GM19463 (cell line): ENCODE measurements around the gene OPCML.

ENCODE experiments used
- ATAC-seq: cut with Tn5 transposase; IDR thresholded peaks from one replicate; pipeline ENCODE4 v1.9.1; 2021; ENCODE audit warnings: mild to moderate bottlenecking, moderate library complexity; ENCODE audit not compliant: unreplicated experiment

OPCML gene

DNA sequence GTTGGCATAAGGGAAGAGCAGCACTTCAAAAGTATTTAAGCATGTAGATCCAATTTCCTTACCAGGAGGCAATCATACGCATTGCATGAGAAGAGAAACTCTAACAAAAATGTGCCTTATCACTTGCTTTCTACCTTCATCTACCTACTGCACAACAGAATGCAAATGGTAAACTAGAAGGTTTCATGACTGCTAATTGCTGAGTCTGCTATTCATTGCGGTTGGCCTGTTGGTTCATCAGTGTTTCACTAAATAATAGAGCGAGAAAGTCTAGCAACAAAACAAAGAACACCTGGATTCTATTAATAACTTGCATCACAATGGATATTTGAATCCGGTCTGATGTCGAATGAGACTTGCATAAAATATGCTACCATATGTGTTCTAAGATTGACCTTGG lies 229.0 kb downstream of the OPCML start:
- no peak for ATAC-seq

DNA sequence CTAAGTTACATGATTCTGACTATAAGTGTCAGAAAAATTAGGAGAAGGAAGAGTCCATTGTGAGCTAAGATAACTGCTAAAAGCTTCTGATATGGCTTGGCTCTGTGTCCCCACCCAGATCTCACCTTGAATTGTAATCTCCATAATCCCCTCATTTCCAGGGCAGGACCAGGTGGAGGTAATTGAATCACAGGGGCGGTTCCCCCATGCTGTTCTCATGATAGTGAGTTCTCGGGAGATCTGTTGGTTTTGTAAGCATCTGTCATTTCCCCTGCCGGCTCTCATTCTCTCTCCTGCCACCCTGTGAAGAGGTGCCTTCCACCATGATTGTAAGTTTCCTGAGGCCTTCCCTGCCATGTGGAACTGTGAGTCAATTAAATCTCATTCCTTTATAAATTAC lies 230.2 kb downstream of the OPCML start:
- ATAC-seq, result no peak

- no peak for ATAC-seq
Measured at GRCh38 chr11:133300666-133301065, 231.6 kb downstream of the OPCML start.

DNA sequence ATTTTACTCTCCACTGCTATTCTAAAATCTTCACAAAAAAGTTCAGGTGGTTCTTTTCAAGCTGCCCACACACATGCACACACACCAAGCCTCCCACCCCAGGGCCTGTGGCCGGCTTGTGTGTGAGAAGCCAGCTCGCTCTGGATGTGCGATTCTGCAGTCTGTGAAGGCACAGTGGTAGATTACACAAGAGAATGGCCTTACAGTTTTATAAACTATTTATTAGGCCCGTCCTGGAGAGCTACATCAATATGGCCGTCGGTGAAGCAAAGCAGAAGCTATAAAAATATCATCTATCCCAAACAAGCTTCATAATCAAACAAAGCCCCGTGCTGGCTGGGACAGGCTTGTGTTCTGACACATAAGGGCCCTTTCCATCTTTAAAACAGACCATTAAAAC lies 240.5 kb downstream of the OPCML start:
- no peak for ATAC-seq

DNA sequence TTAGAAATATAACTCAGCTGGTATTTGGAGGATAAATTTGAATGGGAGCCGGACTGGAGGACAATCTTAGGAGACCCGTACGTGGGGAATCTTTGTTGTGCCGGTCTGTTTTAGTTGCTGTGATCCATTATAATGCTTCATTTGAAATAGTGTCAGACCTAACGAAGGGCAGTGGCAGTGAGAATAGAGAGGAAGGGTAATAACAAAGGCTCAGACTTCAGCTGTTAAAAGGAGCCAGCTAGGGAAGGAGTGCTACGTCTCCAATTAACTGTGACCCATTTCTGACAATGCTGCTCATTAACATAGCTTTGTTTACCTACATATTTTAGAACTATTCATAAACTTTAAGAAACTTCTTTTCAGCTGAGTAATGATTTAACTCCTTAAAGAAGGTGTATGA lies 246.9 kb downstream of the OPCML start:
- ATAC-seq, result no peak

DNA sequence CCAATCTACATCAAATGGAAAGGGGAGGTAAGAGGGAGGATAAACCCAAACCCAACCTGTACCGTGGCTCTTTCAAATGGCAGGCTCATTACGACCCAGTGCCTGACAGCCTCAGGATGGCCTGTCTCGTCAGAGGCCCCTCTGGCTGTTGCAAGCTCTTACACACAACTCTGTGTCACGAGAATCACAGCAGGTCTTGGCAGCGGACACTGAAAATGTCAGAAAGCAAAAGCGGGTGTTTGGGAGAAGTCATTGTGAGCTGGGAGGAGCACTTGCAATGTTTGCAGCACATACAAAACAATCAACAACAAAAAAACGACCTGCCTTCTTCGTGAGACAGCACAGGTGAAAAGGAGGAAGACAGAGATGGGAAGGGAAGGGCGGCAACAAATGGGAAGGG lies 248.1 kb downstream of the OPCML start:
- no peak for ATAC-seq

GRCh38 chr11:133277886-133278285 lies 254.4 kb downstream of the OPCML start:
- no peak for ATAC-seq

DNA sequence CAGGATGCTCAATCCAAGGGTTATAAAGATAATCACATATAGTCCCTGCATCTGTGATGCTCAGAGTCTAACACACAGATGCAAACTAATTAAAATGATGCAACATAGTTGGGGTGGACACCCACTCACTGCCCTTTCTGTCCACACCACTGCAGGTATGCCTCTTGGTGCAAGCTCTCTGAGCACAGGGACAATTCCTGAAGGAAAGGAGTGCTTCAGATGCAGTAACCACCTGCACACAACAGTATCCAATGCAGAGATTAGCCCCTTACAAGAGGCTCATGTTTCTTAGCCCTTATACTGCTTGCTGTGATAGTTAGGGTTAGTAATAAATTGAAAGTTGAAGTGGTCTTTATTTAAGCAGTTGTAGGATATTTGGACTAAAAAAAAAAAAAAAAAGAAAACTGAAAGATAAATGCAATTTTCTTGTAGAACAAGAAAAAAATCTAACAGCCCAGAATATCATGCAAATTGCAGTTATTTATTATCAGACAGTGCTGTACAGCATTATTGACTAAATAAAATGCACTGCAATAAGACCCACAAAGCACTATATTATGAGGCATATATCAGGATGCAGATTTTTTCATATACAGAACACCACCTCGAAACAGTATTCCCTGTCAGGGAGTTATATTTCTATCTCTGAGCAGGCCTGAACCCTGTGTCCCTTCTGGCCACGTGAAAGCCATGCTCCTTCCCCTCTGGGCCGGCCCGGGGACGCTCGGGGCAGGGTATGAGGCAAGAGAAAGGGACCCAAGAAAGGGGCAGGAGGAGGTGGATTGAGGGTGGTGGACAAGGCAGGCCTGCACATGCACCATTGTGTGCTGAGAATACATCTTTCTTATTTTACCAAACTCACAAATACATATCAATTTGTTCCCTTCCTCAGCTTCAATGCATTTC lies 260.2 kb downstream of the OPCML start:
- ATAC-seq, result no peak

- no peak for ATAC-seq
Measured at GRCh38 chr11:133271206-133271605, 261.1 kb downstream of the OPCML start.

GRCh38 chr11:133269267-133269666 lies 263.0 kb downstream of the OPCML start:
- peak; percentile 96 for ATAC-seq

- no peak for ATAC-seq
Measured at GRCh38 chr11:133266986-133267385, 265.3 kb downstream of the OPCML start.

DNA sequence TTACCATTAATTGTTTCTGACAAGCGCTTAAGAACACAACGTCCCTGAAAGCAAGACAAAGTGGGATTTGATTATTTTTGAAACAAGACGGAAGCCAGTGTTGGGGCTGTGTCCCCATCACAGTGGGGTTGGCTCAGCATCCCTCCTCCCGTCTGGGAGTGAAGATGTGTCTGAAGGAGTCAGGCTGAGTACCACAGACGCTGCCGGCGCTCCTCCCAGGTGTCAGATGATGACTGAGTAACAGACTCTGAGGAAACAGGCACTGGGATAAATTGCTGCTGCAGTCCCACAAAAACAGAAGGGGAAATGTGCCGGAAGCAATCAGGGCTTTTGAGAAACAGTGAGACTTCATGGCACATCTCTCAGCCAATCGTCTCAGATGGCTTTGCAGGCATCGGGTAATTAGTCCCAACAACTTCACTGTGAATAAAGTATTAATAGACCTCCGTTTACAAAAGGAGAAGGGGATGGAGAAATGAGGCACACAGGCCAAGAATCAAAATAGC lies 266.7 kb downstream of the OPCML start:
- no peak for ATAC-seq

DNA sequence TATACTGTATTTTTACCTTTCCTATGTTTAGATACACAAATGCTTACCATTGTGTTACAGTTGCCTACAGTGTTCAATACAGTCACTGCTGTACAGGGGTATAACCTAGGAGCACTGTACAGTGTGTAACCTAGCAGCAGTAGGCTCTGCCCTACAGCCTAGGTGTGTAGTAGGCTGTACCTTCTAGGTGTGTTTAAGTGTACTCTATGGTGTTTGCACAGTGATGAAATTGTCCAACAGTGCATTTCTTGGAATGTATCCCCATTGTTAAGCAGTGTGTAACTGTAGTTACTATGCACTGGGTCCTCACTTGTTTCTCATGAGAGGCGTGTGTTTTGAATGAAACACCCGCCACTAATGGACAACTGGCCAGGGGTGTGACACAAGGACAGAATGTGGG lies 269.0 kb downstream of the OPCML start:
- no peak for ATAC-seq

- no peak for ATAC-seq
Measured at GRCh38 chr11:133258751-133259150, 273.6 kb downstream of the OPCML start.

DNA sequence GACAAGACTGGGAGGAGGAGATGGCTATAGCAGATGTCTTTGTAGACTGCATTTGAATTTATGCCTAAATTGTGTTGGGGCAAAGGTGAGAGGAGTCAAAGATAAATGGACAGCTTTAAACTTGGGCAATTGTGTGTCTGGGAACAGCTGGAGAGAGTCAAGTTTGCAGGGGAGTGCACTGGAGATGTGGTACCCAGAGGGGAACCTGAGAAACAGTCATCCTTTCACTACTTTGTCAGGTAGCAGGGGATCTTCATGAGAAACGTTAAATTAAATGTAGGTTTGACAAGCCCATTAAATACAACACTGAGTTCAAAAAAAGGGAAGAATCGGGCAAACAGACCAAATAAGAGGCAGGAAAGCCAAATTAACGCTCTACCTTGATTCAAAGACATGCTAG lies 277.7 kb downstream of the OPCML start:
- ATAC-seq, result no peak

- no peak for ATAC-seq
Measured at GRCh38 chr11:133253570-133253969, 278.7 kb downstream of the OPCML start.

DNA sequence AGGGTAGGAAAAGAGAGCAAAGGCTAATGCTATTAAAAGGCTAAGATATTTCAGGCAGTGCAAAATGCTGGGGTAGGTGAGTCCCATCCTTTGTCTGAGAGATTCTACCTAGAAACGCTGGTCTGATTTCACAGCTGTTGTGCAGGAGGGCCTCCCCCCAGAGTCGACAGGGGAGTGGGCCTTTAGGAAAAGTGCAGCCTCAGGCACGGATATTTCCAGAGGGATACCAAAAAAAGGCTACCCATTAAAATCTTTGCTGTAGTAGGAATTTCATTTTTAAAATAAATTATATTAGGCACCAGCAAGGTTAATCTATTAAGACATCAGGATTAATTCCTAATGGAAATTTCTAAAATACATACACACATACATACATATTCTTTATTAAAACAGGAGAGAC lies 280.5 kb downstream of the OPCML start:
- ATAC-seq, result no peak

DNA sequence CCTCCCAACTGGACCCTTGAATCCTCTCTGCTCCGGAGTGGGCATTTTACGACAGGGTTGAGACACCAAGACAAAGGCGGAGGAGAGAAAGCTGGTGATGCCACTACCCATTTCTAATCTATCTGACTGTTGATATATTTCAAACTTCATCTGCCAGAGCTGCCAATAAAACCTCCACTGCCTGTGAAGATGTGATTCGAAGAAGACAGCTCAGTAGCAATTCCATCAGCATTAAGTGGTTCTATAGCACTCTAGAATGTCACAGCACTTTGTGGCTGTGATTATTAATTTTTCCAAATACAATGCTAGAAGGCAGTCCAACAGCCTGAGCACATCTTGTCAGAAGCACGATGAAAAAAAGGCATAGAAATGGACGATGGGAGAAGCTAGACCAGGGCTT lies 282.8 kb downstream of the OPCML start:
- ATAC-seq, result no peak

- no peak for ATAC-seq
Measured at GRCh38 chr11:133249065-133249464, 283.2 kb downstream of the OPCML start.

DNA sequence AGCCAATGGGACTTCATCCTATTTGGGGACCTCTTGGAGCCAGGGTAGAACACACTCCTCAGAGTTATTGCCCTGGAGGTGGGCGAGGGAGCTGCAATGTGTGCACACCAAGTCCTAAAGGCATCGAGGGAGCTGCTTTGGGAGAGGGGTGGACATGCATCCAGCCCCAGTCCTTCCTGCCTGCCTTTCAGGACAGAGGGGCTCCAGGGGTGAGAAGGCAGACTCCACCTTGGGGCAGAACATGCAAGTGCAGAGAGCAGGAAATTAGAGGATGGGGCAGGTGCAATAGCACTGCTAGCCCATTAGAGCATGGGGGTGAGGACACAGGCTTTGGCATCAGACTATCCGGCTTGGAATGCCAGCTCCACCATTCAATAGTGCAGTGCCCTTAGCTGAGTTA lies 288.5 kb downstream of the OPCML start:
- no peak for ATAC-seq

DNA sequence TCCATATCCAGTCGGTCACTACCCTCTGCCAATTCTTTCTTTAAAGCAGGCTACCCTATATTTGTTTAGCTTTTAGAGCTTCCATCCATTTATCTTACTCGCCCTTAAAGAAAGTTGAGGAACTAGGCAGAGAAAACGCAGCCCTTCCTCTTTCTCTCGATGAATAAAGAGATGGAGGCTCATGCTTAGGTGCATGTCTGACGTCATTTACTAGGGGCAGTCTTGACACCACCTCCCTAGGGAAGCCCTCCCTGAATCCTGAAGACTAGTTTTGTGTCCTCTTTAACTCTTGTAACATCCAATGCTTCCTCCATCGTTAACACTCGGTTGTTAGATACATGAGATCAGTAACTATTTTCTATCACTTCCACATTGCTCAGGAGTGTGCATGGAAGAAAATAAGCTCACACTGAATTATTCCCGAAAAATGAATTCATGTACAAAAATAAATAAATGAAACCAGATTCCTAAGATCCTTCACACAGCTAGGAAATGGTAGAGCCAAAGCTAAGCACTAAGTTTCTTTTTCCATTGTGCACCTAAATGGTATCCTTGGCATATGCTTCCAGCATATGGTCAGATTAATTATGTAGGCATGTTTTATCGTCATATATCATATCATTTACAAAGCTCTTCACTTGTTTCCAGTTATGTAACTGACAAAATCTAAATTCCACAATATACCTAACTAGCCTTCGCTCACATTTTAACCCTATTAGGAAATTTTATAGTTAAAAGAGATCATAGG lies 291.2 kb downstream of the OPCML start:
- no peak for ATAC-seq

GRCh38 chr11:133239575-133239974 lies 292.7 kb downstream of the OPCML start:
- no peak for ATAC-seq
